Tibial nerve (tissue), 4 donors: ENCODE results near the gene RAB11FIP5.

Experiments used
- CTCF ChIP-seq, 5 experiments: fragments of 200-600 bp in 3 of 5; fragments of 450-650 bp in 2 of 5; sonication (generic) in 3 of 5; IDR thresholded peaks; one replicate each; pipeline ENCODE4 v1.5.1; 2016 to 2019; ENCODE audit warnings: antibody characterized with exemption in 5 of 5, mild to moderate bottlenecking in 3 of 5, moderate library complexity in 2 of 5
- EP300 ChIP-seq, 2 donors: sonication (generic); formaldehyde crosslinking; IDR thresholded peaks; one replicate each; pipeline ENCODE4 v1.6.1; 2017; ENCODE audit warnings: antibody characterized with exemption in 2 of 2, mild to moderate bottlenecking in 1 of 2
- POLR2A ChIP-seq, 2 donors: fragments of 450-650 bp; IDR thresholded peaks; one replicate each; pipeline ENCODE4 v1.6.1; 2017; ENCODE audit warnings: antibody characterized with exemption in 2 of 2, mild to moderate bottlenecking in 2 of 2, moderate library complexity in 2 of 2

GRCh38 chr2:73043929-73044832 is 68.6 kb downstream of the RAB11FIP5 start:
- TF ChIP-seq POLR2A (IDR thresholded peaks at IDR 0.05) = no peak
- TF ChIP-seq CTCF (IDR thresholded peaks at IDR 0.05) = no peak
- no peak for TF ChIP-seq EP300 (IDR thresholded peaks at IDR 0.05)
